ENCODE results near the gene PGA5. TPM values are rescaled to one million over a fixed set of nuclear protein-coding genes. Genes with fewer than 3 reads are reported as not detected.
A peak's percentile ranks its signal among the peaks of the same experiment; 100 is the strongest.
"Not testable (repeated sequence)": the region's sequence is repeated elsewhere in the genome, so short reads cannot be mapped to it uniquely, and the experiment has no call there.

PGA5 gene
- 0.33 TPM in 1 of 2 replicates, not detected in the other for total RNA-seq (2021)
- long read RNA-seq: 0 reads

DNA sequence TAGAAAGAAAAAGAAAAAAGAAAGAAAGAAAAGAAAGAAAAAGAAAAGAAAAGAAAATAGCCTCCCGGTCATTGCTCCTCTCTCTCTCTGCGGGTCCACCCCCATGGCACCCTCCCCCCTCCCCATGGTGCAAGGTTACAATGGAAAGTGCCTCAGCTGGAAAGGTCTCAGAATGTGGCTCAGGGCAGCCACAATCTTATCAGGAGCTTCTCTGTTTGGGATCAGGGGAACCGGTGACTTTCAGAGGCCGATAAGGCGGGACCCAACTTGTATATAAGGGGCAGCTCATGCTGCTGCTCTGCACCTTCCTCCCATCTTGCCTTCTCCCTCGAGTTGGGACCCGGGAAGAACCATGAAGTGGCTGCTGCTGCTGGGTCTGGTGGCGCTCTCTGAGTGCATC, at the start of gene PGA5:
PGA5 (plus strand) TSS at position 301 of the 400 bp plus-strand sequence; CDS start at position 353, 52 bp downstream.
- not testable (repeated sequence) for H2BK15ac ChIP-seq (ENCODE audit: low read depth, low read length); H3K23ac ChIP-seq (ENCODE audit: insufficient read length, low read depth, low read length); H3T11ph ChIP-seq (ENCODE audit: low read length); H2BK120ac ChIP-seq (ENCODE audit: low read depth, low read length, poor library complexity, severe bottlenecking); H3K9me3 Mint-ChIP-seq; H3K18ac ChIP-seq (ENCODE audit: insufficient read length, low read depth, low read length); H3K4me2 ChIP-seq (ENCODE audit: insufficient read depth, insufficient read length, low read length); H3K27me3 ChIP-seq (ENCODE audit: insufficient read depth, low read length); H3K14ac ChIP-seq (ENCODE audit: insufficient read depth, low read length); H3K9ac ChIP-seq (ENCODE audit: extremely low read depth, insufficient read length, low read length); H4K20me1 ChIP-seq (ENCODE audit: control insufficient read depth, insufficient read depth, insufficient read length); H4K8ac ChIP-seq (replicated peaks; ENCODE audit: insufficient read length, low read depth, low read length); H2BK12ac ChIP-seq (ENCODE audit: insufficient read length, low read depth, low read length); H2AK5ac ChIP-seq (ENCODE audit: insufficient read length, low read length); H3K36me3 Mint-ChIP-seq (ENCODE audit: insufficient read depth in 1 of 3, low read depth in 3 of 3); H3K4ac ChIP-seq (ENCODE audit: low read depth, low read length); H3K56ac ChIP-seq (ENCODE audit: insufficient read length, low read depth, low read length); H2BK20ac ChIP-seq (ENCODE audit: low read depth, low read length, poor library complexity, severe bottlenecking); H3K27ac ChIP-seq (ENCODE audit: insufficient read length, low read depth, low read length); H2AFZ ChIP-seq (ENCODE audit: low read length); H3K27me3 Mint-ChIP-seq (ENCODE audit: low read depth); H3K79me2 ChIP-seq (ENCODE audit: insufficient read depth, low read length); H3K4me1 ChIP-seq (ENCODE audit: insufficient read depth, low read length); H4K91ac ChIP-seq (ENCODE audit: insufficient read length, low read depth, low read length); H2BK5ac ChIP-seq (ENCODE audit: insufficient read length, low read length); H3K4me1 Mint-ChIP-seq; H3K27ac Mint-ChIP-seq; H3K23me2 ChIP-seq (ENCODE audit: insufficient read length, low read depth, low read length, poor library complexity, severe bottlenecking); H4K5ac ChIP-seq (ENCODE audit: insufficient read length, low read depth, low read length); H3K9me3 ChIP-seq (ENCODE audit: control insufficient read depth, low read depth, low read length); DNase-seq; H3K79me1 ChIP-seq (ENCODE audit: insufficient read depth, low read depth, low read length, poor library complexity, severe bottlenecking)
- 0 out of 5 replicates have a peak within 1 kb of the TSS, but pooled peaks of 1 of the 2 experiments have one; percentile 38 for H3K4me3 Mint-ChIP-seq
- no CpG with 5 or more reads among the region's 8 CpGs for WGBS (ENCODE audit: extremely low coverage, insufficient read length, low lambda C conversion rate)
